ENCODE results near the gene PRMT1.
A peak's percentile ranks its signal among the peaks of the same experiment; 100 is the strongest.

PRMT1 gene

DNA sequence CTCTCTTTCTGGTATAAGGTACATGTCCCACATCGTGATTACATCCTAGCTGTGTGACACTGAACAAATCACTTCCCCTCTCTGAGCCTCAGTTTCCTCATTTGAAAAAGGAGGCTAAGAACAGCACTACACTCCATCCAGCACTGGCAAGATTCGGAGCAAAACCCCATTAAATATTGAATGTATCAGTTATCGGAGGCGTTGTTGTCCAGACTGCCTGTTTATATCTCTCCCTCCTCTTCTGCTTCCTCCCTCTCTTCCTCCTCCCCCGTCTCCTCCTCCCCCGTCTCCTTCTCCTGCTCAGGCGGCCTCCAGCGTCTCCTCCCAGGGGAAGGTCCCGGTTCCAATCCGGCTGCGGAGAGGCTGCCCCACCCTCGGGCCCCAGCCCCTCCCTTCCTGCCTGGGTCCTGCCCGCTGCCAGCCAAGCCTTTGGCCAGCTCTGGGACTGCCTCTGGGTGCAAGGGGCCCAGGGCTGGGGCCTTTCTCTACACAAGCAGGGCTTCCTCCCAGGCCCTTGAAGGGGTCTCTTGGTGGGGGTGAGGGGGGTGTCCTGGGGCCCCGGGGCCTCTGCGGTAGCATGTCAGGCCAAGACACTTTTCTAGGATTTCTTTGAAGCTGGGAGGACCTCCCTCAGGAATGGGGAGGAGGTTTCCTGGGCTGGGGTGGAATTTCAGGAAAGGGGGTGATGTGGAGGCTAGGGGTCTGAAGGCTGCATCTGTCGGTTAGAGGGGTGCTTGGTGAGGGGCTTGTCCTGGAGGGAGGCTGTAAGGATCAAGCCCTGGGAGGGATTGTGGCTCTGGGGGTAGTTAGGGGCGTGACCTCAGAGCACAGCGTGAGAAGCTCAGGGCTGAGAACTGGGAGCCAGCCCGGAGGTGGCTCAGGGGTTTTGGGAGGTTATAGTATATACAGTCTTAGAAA lies 39.0 kb upstream of the PRMT1 start:
- Histone ChIP-seq H3K4me2 (peak overlapping the region; percentile 85 to 100 (median 98)), H3K4me1 (peaks cover 34 to 66% (median 64%) of the 10 kb centered on the region in 10 experiments), H3K27ac (peak overlapping the region in 10 of 11 experiments; percentile 40 to 66 (median 56); a peak in 17 of 22 replicates)

DNA sequence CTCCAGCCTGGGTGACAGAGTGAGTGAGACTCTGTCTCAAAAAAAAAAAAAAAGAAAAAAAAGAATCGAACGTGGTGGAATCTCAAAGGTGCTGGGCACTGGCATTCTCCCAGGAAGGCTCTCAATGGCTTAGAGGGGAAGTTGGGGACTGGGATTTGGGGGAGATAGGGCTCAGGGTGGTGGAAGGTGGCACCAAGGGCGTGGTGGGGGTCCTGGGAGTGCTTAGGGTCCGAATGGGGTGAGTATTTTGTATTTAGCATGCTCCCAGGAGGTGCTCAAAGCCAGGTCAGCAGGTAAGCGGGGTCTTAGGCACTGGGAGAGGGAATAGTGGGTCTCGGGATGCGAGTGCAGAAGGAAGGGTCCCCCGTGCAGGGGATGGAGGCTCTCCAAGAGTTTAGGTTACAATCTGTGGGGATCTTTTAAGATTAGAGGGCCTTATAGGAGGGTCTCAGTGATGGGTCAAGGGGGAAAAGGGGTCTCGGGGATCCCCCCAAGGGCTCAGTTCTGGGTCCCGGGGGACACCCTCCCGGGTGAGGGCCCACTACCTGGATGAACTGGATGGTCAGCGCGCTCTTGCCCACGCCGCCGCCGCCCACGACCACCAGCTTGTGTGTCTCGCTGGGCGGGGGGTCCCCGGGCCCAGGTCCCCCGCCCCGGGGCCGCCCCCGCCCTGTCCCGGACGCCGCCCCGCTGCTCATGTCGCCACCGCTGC lies 37.5 kb upstream of the PRMT1 start:
- no peaks in the 10 kb centered on the region for H3K27me3 ChIP-seq
- peak overlapping the region; percentile 56 to 92 (median 66) for H3K4me3 ChIP-seq
- H3K27ac ChIP-seq: peak overlapping the region; percentile 53 to 76 (median 70); a peak in 20 of 22 replicates
- H3K4me2 ChIP-seq: peak overlapping the region; percentile 85 to 100 (median 98)
- no peaks in the 10 kb centered on the region for H3K9me3 ChIP-seq (replicated peaks in 1 of 11)
- peaks cover 49 to 81% (median 79%) of the 10 kb centered on the region in 10 experiments for H3K4me1 ChIP-seq
- peaks cover 0 to 12% (median 3%) of the 10 kb centered on the region in 11 experiments; a peak in 13 of 22 replicates for H4K20me1 ChIP-seq
- H3K36me3 ChIP-seq: peaks cover under 1 to 25% (median 5%) of the 10 kb centered on the region in 11 experiments; a peak in 17 of 22 replicates
- TF ChIP-seq Cebpa-rat (IDR thresholded peaks at IDR 0.05): no peak
- peak overlapping the region; percentile 69 to 88 (median 80) for H3K9ac ChIP-seq

More for the DNA sequence above, 39.0 kb upstream of the PRMT1 start:
- Histone ChIP-seq H3K36me3 (peaks cover 0 to 26% (median 0%) of the 10 kb centered on the region in 11 experiments; a peak in 3 of 22 replicates), H3K9ac (peak overlapping the region; percentile 55 to 88 (median 66)), H4K20me1 (no peaks in the 10 kb centered on the region; a peak in 2 of 22 replicates), H3K9me3 (replicated peaks in 1 of 11) (no peaks in the 10 kb centered on the region), H3K27me3 (no peaks in the 10 kb centered on the region), H3K4me3 (peak overlapping the region in 9 of 10 experiments; percentile 11 to 92 (median 42); a peak in 13 of 20 replicates)
- no peak for TF ChIP-seq Cebpa-rat (IDR thresholded peaks at IDR 0.05)

DNA sequence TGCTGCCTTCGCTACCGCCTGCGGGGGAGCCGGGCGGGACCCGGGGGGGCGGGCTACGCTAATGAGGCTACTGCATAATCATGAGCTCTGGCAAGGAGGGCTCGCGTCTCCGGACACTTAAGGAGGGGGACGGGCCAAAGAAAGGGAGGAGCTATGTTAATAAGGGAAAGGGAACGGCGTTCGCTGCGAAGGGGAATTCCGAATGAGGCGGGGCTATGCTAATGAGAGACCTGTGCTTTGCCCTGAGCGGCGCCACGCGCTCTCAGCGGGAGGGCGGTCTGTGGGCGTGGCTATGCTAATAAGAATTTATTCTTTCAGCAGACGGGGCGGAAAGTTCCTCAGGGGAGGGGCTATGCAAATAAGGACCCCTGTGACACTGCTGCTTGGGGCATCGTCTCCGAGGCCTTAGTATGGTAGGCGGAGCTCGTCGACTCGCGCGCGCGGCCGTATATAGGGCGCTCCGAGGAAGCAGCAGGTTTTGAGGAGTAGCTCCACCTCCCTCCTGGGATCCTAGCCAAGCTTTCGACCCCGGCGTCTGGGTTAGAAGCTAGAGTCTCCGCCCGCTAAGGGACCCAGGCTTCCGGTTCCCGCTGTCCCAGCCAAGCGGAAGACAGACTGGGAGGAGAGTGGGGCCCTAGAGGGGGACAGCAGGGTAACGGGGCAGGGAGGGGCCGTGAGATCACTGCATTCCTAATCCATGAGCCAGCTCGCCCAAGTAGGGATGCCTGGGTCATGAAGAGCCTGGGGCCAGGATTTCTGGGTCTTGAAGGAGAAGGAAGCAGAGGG lies 36.8 kb upstream of the PRMT1 start, which contains the start of gene RRAS:
Gene RRAS (minus strand): TSS at position 31 of the 786 bp plus-strand sequence. CDS start 45 bp downstream, outside the sequence.
- peaks cover 8 to 25% (median 13%) of the 10 kb centered on the region in 11 experiments for H3K36me3 ChIP-seq
- H3K9me3 ChIP-seq (replicated peaks in 1 of 11): no peaks in the 10 kb centered on the region
- peak within 1 kb of the TSS; percentile 67 to 99 (median 90) for H3K4me3 ChIP-seq
- H3K4me1 ChIP-seq: peaks cover 55 to 80% (median 79%) of the 10 kb centered on the region in 10 experiments
- peaks cover 6 to 20% (median 11%) of the 10 kb centered on the region in 11 experiments; a peak in 18 of 22 replicates for H4K20me1 ChIP-seq
- no peak for TF ChIP-seq Cebpa-rat (IDR thresholded peaks at IDR 0.05)
- no peaks in the 10 kb centered on the region for H3K27me3 ChIP-seq
- H3K27ac ChIP-seq: peak within 1 kb of the TSS; percentile 92 to 99 (median 97)
- peak within 1 kb of the TSS; percentile 97 to 100 (median 99) for H3K4me2 ChIP-seq
- H3K9ac ChIP-seq: peak within 1 kb of the TSS; percentile 92 to 100 (median 99)

DNA sequence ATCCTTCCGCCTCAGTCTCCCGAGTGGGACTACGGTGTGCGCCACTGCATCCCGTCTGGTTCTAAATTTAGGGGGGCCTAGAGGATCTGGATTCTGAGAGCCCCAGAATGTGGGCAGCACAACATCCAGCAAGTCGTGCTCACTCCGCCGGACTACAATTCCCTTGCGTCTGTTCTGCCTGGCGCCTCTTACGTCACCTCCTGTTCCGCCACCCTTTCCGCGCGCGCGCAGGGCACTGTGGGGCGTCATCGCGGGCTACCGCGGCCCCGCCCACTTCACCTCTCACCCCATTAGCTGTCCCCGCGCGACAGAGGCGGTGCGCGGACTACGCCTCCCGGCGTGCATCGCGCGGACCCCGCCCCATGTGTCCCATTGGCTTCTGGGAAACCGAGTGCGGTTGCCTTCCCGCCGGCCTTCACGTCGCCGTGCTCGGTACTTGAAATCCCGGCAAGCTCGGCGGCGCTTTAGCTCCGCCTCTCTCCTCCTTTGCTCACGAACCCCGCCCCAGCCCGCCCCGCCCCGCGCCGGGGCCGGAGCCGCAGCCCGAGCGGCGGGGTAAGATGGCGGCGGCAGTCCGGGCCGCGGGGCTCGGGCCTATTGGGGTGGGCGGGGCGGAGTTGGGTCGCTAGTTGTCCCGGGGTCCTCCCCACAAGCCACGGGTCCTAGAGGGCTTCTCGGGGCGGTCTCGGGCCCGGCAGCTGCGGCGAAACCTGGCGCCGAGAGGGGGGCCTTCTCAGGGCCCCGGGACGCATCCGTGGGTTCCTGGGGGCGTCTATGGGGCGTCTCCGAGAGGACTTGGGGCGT lies 35.2 kb upstream of the PRMT1 start, which contains the start of gene SCAF1:
Gene SCAF1 (plus strand): TSS at position 522 of the 804 bp plus-strand sequence. CDS start 2,818 bp downstream, outside the sequence.
- no peaks in the 10 kb centered on the region for H3K9me3 ChIP-seq (replicated peaks in 1 of 11)
- H3K4me2 ChIP-seq: peak within 1 kb of the TSS; percentile 97 to 99 (median 99)
- H3K9ac ChIP-seq: peak within 1 kb of the TSS; percentile 97 to 100 (median 99)
- no peak for TF ChIP-seq Cebpa-rat (IDR thresholded peaks at IDR 0.05)
- H3K4me3 ChIP-seq: peak within 1 kb of the TSS; percentile 89 to 100 (median 98)
- peaks cover 12 to 35% (median 26%) of the 10 kb centered on the region in 11 experiments; a peak in 19 of 22 replicates for H4K20me1 ChIP-seq
- no peaks in the 10 kb centered on the region for H3K27me3 ChIP-seq
- H3K4me1 ChIP-seq: peaks cover 44 to 67% (median 64%) of the 10 kb centered on the region in 10 experiments
- peaks cover 23 to 29% (median 28%) of the 10 kb centered on the region in 11 experiments for H3K36me3 ChIP-seq
- H3K27ac ChIP-seq: peak within 1 kb of the TSS; percentile 94 to 99 (median 97)

DNA sequence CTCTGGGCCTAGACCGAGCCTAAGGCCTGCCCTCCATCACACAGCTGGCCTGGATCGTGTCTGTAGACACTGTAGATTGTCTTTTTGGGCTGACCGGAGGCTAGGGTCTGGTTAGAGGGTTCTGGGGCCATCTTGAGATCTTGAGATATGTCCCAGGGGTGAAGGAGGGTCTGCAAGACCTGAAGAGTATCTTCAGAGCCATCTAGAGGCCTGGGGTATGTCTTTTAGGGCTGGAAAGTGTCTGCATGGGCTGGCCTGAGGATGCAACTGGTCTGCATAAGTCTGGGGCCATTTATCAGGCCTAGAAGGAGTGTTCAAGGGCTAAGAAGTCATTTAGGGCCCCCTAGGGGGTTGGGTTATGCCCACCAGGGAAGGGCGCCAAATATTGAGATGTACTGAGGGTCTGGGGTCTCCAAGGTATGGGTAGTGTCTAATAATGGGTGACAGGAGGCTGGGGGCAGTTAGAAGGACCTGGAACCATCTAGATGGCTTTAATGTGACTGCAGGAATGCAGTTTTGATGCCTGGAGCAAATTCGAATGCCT lies 34.5 kb upstream of the PRMT1 start:
- Histone ChIP-seq H3K27me3 (no peaks in the 10 kb centered on the region), H3K9me3 (replicated peaks in 1 of 11) (no peaks in the 10 kb centered on the region), H3K4me3 (peak overlapping the region; percentile 89 to 100 (median 98)), H3K9ac (peak overlapping the region; percentile 97 to 100 (median 99)), H3K36me3 (peaks cover 30 to 36% (median 34%) of the 10 kb centered on the region in 11 experiments), H4K20me1 (peaks cover 12 to 42% (median 33%) of the 10 kb centered on the region in 11 experiments; a peak in 19 of 22 replicates), H3K27ac (peak overlapping the region; percentile 93 to 99 (median 97)), H3K4me2 (peak overlapping the region; percentile 83 to 99 (median 99)), H3K4me1 (peaks cover 40 to 60% (median 58%) of the 10 kb centered on the region in 10 experiments)
- TF ChIP-seq Cebpa-rat (IDR thresholded peaks at IDR 0.05): no peak

DNA sequence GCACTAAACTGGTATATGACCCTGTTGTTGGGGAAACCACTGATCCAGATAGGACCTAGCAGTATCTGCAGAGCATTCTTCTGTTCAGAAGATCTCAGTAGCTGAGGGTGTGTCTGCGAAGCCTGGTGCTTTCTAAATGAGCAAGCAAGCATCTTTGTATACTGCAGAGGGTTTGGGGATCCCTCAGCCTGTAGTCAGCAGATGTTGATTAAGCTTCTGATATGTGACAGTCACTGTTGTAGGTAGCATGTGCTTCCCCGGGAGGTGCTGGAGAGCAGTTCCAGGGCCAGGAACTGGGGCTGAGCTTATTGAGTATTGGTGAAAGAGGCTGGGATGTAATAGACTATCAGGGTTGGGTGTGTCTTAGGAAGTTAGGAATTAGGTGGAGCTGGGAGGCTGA lies 33.6 kb upstream of the PRMT1 start:
- peaks cover 12 to 51% (median 42%) of the 10 kb centered on the region in 11 experiments; a peak in 19 of 22 replicates for H4K20me1 ChIP-seq
- H3K36me3 ChIP-seq: peaks cover 39 to 45% (median 43%) of the 10 kb centered on the region in 11 experiments
- peak overlapping the region; percentile 83 to 99 (median 99) for H3K4me2 ChIP-seq
- H3K27me3 ChIP-seq: no peaks in the 10 kb centered on the region
- no peak for TF ChIP-seq Cebpa-rat (IDR thresholded peaks at IDR 0.05)
- peak overlapping the region in 3 of 11 experiments; percentile 97 to 99 (median 99); a peak in 3 of 22 replicates for H3K27ac ChIP-seq
- peak overlapping the region; percentile 97 to 100 (median 99); a peak in 21 of 22 replicates for H3K9ac ChIP-seq
- no peaks in the 10 kb centered on the region for H3K9me3 ChIP-seq (replicated peaks in 1 of 11)
- peaks cover 34 to 51% (median 49%) of the 10 kb centered on the region in 10 experiments for H3K4me1 ChIP-seq
- H3K4me3 ChIP-seq: peak overlapping the region; percentile 89 to 100 (median 98); a peak in 12 of 20 replicates

DNA sequence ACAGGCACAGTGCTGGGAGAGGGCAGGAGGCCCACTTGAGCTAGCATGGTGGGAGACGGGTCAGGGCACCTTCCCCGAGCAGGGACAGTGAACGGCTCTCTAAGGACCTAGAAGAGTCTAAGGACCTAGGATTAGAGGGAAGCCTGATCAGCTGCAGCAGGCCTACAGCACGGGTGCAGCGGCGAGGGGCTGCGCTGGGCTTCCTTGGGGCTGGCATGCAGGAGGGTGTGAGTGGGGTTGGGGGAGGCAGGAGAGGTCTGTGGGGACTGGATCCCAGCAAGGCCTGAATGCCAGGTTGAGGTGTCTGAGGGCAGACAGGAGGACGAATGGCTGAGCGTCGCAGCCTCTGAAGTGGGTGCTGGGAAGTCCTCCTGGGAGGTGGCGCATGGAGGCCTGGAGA lies 31.5 kb upstream of the PRMT1 start:
- Histone ChIP-seq H3K27ac (peak overlapping the region in 2 of 11 experiments; percentile 38 to 45; a peak in 1 of 22 replicates), H3K9me3 (replicated peaks in 1 of 11) (no peaks in the 10 kb centered on the region), H3K36me3 (peaks cover 58 to 66% (median 64%) of the 10 kb centered on the region in 11 experiments), H3K4me3 (no peak overlapping the region), H3K4me2 (no peak overlapping the region), H4K20me1 (peaks cover 22 to 72% (median 63%) of the 10 kb centered on the region in 11 experiments; a peak in 20 of 22 replicates), H3K9ac (peak overlapping the region in 7 of 11 experiments; percentile 23 to 100 (median 41); a peak in 9 of 22 replicates), H3K27me3 (no peaks in the 10 kb centered on the region), H3K4me1 (peaks cover 25 to 38% (median 35%) of the 10 kb centered on the region in 10 experiments)
- TF ChIP-seq Cebpa-rat (IDR thresholded peaks at IDR 0.05): no peak
